ENCODE results near the gene CARD11. TPM values are rescaled to one million over a fixed set of nuclear protein-coding genes. Genes with fewer than 3 reads are reported as not detected.

The CARD11 gene
- total RNA-seq, 1 experiment from 2014 or later = 0.57 TPM

GRCh38 chr7:3032256-3032655 lies 11.4 kb downstream of the CARD11 start:
- POLR2A ChIA-PET = no interaction called here
- no peaks in the 10 kb centered on the region for H3K9me3 ChIP-seq (ENCODE audit: control insufficient read depth in 1 of 2, insufficient read depth in 1 of 2, low read depth in 1 of 2, low read length in 2 of 2)
- DNase-seq (ENCODE audit: low read depth, low spot score) (no peak), ATAC-seq (no peak)
- no peaks in the 10 kb centered on the region for H3K79me2 ChIP-seq (ENCODE audit: insufficient read depth, low read length)
- no peak for TF ChIP-seq ZFX (IDR thresholded peaks at IDR 0.05)
- TF ChIP-seq RAD21 (IDR thresholded peaks at IDR 0.05; ENCODE audit: low read depth) = no peak
- TF ChIP-seq, protein P1, sequence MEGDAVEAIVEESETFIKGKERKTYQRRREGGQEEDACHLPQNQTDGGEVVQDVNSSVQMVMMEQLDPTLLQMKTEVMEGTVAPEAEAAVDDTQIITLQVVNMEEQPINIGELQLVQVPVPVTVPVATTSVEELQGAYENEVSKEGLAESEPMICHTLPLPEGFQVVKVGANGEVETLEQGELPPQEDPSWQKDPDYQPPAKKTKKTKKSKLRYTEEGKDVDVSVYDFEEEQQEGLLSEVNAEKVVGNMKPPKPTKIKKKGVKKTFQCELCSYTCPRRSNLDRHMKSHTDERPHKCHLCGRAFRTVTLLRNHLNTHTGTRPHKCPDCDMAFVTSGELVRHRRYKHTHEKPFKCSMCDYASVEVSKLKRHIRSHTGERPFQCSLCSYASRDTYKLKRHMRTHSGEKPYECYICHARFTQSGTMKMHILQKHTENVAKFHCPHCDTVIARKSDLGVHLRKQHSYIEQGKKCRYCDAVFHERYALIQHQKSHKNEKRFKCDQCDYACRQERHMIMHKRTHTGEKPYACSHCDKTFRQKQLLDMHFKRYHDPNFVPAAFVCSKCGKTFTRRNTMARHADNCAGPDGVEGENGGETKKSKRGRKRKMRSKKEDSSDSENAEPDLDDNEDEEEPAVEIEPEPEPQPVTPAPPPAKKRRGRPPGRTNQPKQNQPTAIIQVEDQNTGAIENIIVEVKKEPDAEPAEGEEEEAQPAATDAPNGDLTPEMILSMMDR (IDR thresholded peaks at IDR 0.05 in 2 of 3, conservative IDR thresholded peaks at IDR 0.05 in 1 of 3; ENCODE audit: borderline replicate concordance in 1 of 3, insufficient read depth in 1 of 3, low read depth in 2 of 3, low read length in 2 of 3) = no peak
- TF ChIP-seq POLR2A (IDR thresholded peaks at IDR 0.05; ENCODE audit: borderline replicate concordance, extremely low read depth, insufficient read depth, insufficient read length) = no peak
- no peak for TF ChIP-seq CEBPB (IDR thresholded peaks at IDR 0.05; ENCODE audit: low read depth)
- TF ChIP-seq JUND (IDR thresholded peaks at IDR 0.05) = no peak
- TF ChIP-seq EZH2 (IDR thresholded peaks at IDR 0.05) = no peak
- TF ChIP-seq FOSL1 (IDR thresholded peaks at IDR 0.05; ENCODE audit: low read depth) = no peak
- no peak for TF ChIP-seq POLR2AphosphoS5 (IDR thresholded peaks at IDR 0.05; ENCODE audit: low read depth, low read length)
- no peak for TF ChIP-seq SRF (IDR thresholded peaks at IDR 0.05; ENCODE audit: low read depth)
- no peak for TF ChIP-seq SP1 (IDR thresholded peaks at IDR 0.05; ENCODE audit: low read depth)
- TF ChIP-seq EZH2phosphoT487 (IDR thresholded peaks at IDR 0.05; ENCODE audit: borderline replicate concordance) = no peak
- TF ChIP-seq ZNF274 (IDR thresholded peaks at IDR 0.05; ENCODE audit: low read depth, low read length) = no peak
- TF ChIP-seq EGR1 (IDR thresholded peaks at IDR 0.05; ENCODE audit: low read depth) = no peak
- TF ChIP-seq CBX3 (IDR thresholded peaks at IDR 0.05; ENCODE audit: low read depth) = no peak
- no peak for TF ChIP-seq ELF1 (IDR thresholded peaks at IDR 0.05; ENCODE audit: borderline replicate concordance, low read depth)
- TF ChIP-seq, protein P2, sequence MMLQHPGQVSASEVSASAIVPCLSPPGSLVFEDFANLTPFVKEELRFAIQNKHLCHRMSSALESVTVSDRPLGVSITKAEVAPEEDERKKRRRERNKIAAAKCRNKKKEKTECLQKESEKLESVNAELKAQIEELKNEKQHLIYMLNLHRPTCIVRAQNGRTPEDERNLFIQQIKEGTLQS (IDR thresholded peaks at IDR 0.05) = no peak
- no peak for TF ChIP-seq REST (IDR thresholded peaks at IDR 0.05; ENCODE audit: low read depth)
- H3K27me3 ChIP-seq (ENCODE audit: insufficient read depth, low read length) = no peaks in the 10 kb centered on the region
- H3K9ac ChIP-seq (ENCODE audit: low read length) = no peak overlapping the region
- intact Hi-C loops (cut with micrococcal nuclease) = no loop called here
- no peak overlapping the region for H2AFZ ChIP-seq (ENCODE audit: low read depth, low read length, poor library complexity, severe bottlenecking)
- H3K4me2 ChIP-seq (ENCODE audit: low read length) = no peak overlapping the region
- H3K4me1 ChIP-seq (ENCODE audit: control insufficient read depth in 1 of 2, insufficient read depth in 2 of 2, low read length in 2 of 2) = no peaks in the 10 kb centered on the region; a peak in 1 of 4 replicates
- H3K36me3 ChIP-seq (ENCODE audit: control insufficient read depth in 1 of 2, insufficient read depth in 2 of 2, low read length in 2 of 2) = no peaks in the 10 kb centered on the region
- H4K20me1 ChIP-seq (ENCODE audit: insufficient read depth) = no peaks in the 10 kb centered on the region
- no peak overlapping the region for H3K27ac ChIP-seq (ENCODE audit: low read depth, low read length)
- no TSS peak for BruUV-seq (replicated peaks)
- no peak overlapping the region for H3K4me3 ChIP-seq (replicated peaks in 1 of 2; ENCODE audit: low read depth in 1 of 2, low read length in 2 of 2)
- H3K9me2 ChIP-seq (ENCODE audit: insufficient read depth) = no peaks in the 10 kb centered on the region
- CTCF ChIA-PET = no interaction called here
- RAD21 ChIA-PET (ENCODE audit: low non-redundant PET in 1 of 2, low total read pairs in 2 of 2, uncharacterized antibody in 2 of 2, unreplicated experiment in 2 of 2) = no interaction called here
